ENCODE measurements around the gene CDH19. TPM values are rescaled to one million over a fixed set of nuclear protein-coding genes. Genes with fewer than 3 reads are reported as not detected.

The CDH19 gene
- total RNA-seq, 5 donors from 2014 or later (not counting 1 experiment from before 2014, with no cell fraction given), result not detected

DNA sequence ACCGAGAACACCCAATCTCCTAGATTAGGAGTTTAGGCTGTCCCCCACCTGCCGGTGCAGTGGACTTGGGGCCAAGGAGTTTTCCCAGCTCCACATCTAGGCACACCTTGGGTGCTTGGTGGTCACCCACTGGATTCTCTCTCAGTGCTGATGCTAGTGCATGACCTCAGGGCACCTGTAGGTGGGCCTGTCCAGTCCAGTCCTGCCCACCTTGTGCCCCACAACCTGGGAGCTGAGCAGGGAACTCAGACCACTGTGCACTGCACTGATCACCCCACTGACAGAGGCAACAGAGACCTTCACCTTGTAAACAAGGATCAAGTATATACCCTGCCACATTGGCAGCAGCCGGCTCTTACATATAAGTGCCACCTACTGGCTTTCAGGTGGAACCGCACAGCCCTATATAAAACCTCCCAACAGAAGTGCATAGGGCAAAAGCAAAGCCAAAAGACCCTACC is 12.7 kb upstream of the CDH19 start:
- 95% methylated on average over 2 of the region's 4 CpGs for WGBS (ENCODE audit: insufficient coverage)
- H3K36me3 Mint-ChIP-seq, result no peaks in the 10 kb centered on the region
- Histone ChIP-seq H3K27me3 (replicated peaks in 1 of 2; ENCODE audit: control insufficient read depth in 2 of 2, extremely low read depth in 1 of 2, insufficient read depth in 2 of 2, low read length in 1 of 2) (no peaks in the 10 kb centered on the region), H3K9me3 (no peaks in the 10 kb centered on the region), H3K4me3 (ENCODE audit: control insufficient read depth in 1 of 2, extremely low read depth in 1 of 2, low read length in 1 of 2) (no peak overlapping the region), H3K36me3 (ENCODE audit: control insufficient read depth in 2 of 2, extremely low read depth in 1 of 2, insufficient read depth in 1 of 2, low read length in 1 of 2) (no peaks in the 10 kb centered on the region), H3K27ac (ENCODE audit: low read length) (no peak overlapping the region), H3K4me1 (ENCODE audit: control insufficient read depth in 1 of 2, extremely low read depth in 1 of 2, insufficient read depth in 2 of 2, low read length in 2 of 2) (no peaks in the 10 kb centered on the region)
- H3K4me1 Mint-ChIP-seq, result no peaks in the 10 kb centered on the region
- CTCF ChIA-PET, result no interaction called here
- POLR2A ChIA-PET, result no interaction called here
- H3K9me3 Mint-ChIP-seq, result peaks cover 3 to 7% (median 6%) of the 10 kb centered on the region in 3 donors
- H3K27ac Mint-ChIP-seq, result no peak overlapping the region
- H3K27me3 Mint-ChIP-seq, result no peaks in the 10 kb centered on the region
- DNase-seq (no peak), ATAC-seq (replicated peaks in 1 of 4) (no peak)
- H3K4me3 Mint-ChIP-seq, result no peak overlapping the region

DNA sequence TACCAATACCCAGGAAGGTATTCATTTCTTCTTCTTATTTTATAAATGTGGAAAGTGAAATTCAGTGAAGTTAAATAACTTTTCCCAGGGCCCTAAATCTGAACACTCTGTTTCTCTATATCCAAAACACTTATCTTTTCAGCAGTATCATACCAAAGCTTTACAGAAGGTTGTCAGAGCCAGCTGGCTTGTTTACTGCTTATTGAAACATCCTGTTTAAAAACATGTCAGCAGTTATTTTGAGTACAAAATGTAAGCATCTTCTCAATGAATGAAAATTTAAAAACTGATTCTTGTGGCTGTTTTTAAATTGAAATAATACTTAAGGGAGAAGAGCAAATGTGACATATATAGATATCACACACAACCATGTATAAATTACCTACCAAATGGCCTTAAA is 11.3 kb upstream of the CDH19 start:
- H3K27me3 ChIP-seq (replicated peaks in 1 of 2; ENCODE audit: control insufficient read depth in 2 of 2, extremely low read depth in 1 of 2, insufficient read depth in 2 of 2, low read length in 1 of 2), result no peaks in the 10 kb centered on the region
- no peaks in the 10 kb centered on the region for H3K36me3 ChIP-seq (ENCODE audit: control insufficient read depth in 2 of 2, extremely low read depth in 1 of 2, insufficient read depth in 1 of 2, low read length in 1 of 2)
- Mint-ChIP-seq H3K27ac (no peak overlapping the region), H3K4me3 (no peak overlapping the region), H3K36me3 (no peaks in the 10 kb centered on the region), H3K4me1 (no peaks in the 10 kb centered on the region), H3K27me3 (no peaks in the 10 kb centered on the region), H3K9me3 (peaks cover 0 to 15% (median 4%) of the 10 kb centered on the region in 3 donors)
- ChIA-PET CTCF (no interaction called here), POLR2A (no interaction called here)
- H3K9me3 ChIP-seq, result no peaks in the 10 kb centered on the region
- H3K4me3 ChIP-seq (ENCODE audit: control insufficient read depth in 1 of 2, extremely low read depth in 1 of 2, low read length in 1 of 2), result no peak overlapping the region
- H3K4me1 ChIP-seq (ENCODE audit: control insufficient read depth in 1 of 2, extremely low read depth in 1 of 2, insufficient read depth in 2 of 2, low read length in 2 of 2), result no peaks in the 10 kb centered on the region
- ATAC-seq (replicated peaks in 1 of 4) (no peak), DNase-seq (no peak)
- no peak overlapping the region for H3K27ac ChIP-seq (ENCODE audit: low read length)

- CTCF ChIA-PET, result no interaction called here
- no peaks in the 10 kb centered on the region for H3K36me3 Mint-ChIP-seq
- no peak for DNase-seq
- ATAC-seq (replicated peaks in 1 of 4), result no peak
- no peaks in the 10 kb centered on the region for H3K27me3 ChIP-seq (replicated peaks in 1 of 2; ENCODE audit: control insufficient read depth in 2 of 2, extremely low read depth in 1 of 2, insufficient read depth in 2 of 2, low read length in 1 of 2)
- H3K27ac ChIP-seq (ENCODE audit: low read length), result no peak overlapping the region
- POLR2A ChIA-PET, result no interaction called here
- no peak overlapping the region for H3K4me3 Mint-ChIP-seq
- H3K36me3 ChIP-seq (ENCODE audit: control insufficient read depth in 2 of 2, extremely low read depth in 1 of 2, insufficient read depth in 1 of 2, low read length in 1 of 2), result no peaks in the 10 kb centered on the region
- no peaks in the 10 kb centered on the region for H3K4me1 ChIP-seq (ENCODE audit: control insufficient read depth in 1 of 2, extremely low read depth in 1 of 2, insufficient read depth in 2 of 2, low read length in 2 of 2)
- H3K4me1 Mint-ChIP-seq, result no peaks in the 10 kb centered on the region
- H3K9me3 ChIP-seq, result no peaks in the 10 kb centered on the region
- no peaks in the 10 kb centered on the region for H3K27me3 Mint-ChIP-seq
- H3K27ac Mint-ChIP-seq, result no peak overlapping the region
- peaks cover 0 to 20% (median 7%) of the 10 kb centered on the region in 3 donors for H3K9me3 Mint-ChIP-seq
- 97% methylated on average over 5 of the region's 6 CpGs for WGBS (ENCODE audit: insufficient coverage)
- no peak overlapping the region for H3K4me3 ChIP-seq (ENCODE audit: control insufficient read depth in 1 of 2, extremely low read depth in 1 of 2, low read length in 1 of 2)
Observed at GRCh38 chr18:66607632-66608031, 3.7 kb upstream of the CDH19 start.

DNA sequence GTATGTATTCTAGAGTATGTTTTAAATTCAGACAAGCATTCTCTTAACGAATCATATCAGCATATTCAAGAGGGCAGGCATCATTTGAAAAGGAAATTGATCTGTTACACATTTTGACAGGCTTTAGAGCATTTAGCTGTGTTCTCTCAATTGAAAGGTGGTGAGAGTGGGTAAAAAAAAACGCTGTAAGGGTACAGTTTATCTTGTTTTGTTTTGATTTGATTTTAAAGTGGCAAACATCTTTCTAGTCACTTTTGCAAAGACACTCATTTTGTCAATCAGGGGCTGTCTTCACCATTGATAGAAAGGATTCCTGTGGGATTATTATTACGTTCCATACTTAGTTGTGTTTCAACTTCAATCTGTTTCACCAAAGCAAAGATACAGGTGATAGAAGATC is 2.2 kb downstream of the CDH19 start:
- Mint-ChIP-seq H3K4me1 (no peaks in the 10 kb centered on the region), H3K27ac (no peak overlapping the region), H3K27me3 (no peaks in the 10 kb centered on the region), H3K4me3 (no peak overlapping the region), H3K36me3 (no peaks in the 10 kb centered on the region), H3K9me3 (peaks cover 8 to 14% (median 8%) of the 10 kb centered on the region in 3 donors)
- ATAC-seq (replicated peaks in 1 of 4) (no peak), DNase-seq (no peak)
- Histone ChIP-seq H3K27ac (ENCODE audit: low read length) (no peak overlapping the region), H3K4me3 (ENCODE audit: control insufficient read depth in 1 of 2, extremely low read depth in 1 of 2, low read length in 1 of 2) (no peak overlapping the region), H3K36me3 (ENCODE audit: control insufficient read depth in 2 of 2, extremely low read depth in 1 of 2, insufficient read depth in 1 of 2, low read length in 1 of 2) (no peaks in the 10 kb centered on the region), H3K4me1 (ENCODE audit: control insufficient read depth in 1 of 2, extremely low read depth in 1 of 2, insufficient read depth in 2 of 2, low read length in 2 of 2) (no peaks in the 10 kb centered on the region), H3K9me3 (no peaks in the 10 kb centered on the region), H3K27me3 (replicated peaks in 1 of 2; ENCODE audit: control insufficient read depth in 2 of 2, extremely low read depth in 1 of 2, insufficient read depth in 2 of 2, low read length in 1 of 2) (no peaks in the 10 kb centered on the region)
- POLR2A ChIA-PET, result no interaction called here
- no CpG with 5 or more reads among the region's 3 CpGs for WGBS (ENCODE audit: insufficient coverage)
- CTCF ChIA-PET, result no interaction called here

DNA sequence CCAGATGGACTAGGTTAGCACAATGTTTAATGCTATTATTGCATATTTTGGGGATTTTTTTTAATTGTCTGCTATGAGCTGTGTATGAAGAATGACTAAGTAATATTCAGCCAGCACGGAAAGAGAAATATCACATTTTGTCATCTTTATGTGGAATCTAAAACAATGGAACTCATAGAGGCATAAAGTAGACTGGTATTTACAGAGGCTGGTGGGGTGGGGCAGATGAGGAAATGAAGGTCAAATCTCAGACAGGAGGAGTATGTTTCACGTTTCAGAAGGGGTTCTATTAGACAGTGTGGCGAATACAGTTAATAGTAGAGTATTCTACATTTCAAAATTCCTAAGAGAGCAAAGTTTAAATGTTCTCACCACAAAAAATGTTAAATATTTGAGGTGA is 4.7 kb downstream of the CDH19 start:
- POLR2A ChIA-PET, result no interaction called here
- CTCF ChIA-PET, result no interaction called here
- WGBS (ENCODE audit: insufficient coverage), result 71% methylated on average over 1 of the region's 3 CpGs

DNA sequence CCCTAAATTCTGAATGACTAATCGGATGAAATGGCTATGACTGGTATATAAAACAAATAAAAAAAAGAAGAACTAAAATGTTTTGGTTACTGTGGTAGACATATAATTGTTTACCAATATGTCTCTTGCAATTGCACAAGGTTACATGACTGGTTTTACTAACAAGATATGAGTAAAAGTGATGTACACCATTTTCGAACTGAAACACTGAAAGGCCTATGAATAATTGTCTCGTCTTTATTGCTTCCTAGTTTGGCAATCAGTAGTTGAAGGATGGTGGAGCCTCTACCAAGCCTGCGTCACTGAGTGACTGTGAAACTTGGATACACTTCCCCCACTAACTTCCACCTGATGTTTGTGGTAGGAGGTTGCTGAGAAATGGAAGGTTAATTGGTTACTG is 16.5 kb downstream of the CDH19 start:
- no peaks in the 10 kb centered on the region for H3K36me3 Mint-ChIP-seq
- CTCF ChIA-PET, result no interaction called here

More for the DNA sequence above, 4.7 kb downstream of the CDH19 start:
- H3K27me3 ChIP-seq (replicated peaks in 1 of 2; ENCODE audit: control insufficient read depth in 2 of 2, extremely low read depth in 1 of 2, insufficient read depth in 2 of 2, low read length in 1 of 2), result no peaks in the 10 kb centered on the region
- H3K36me3 Mint-ChIP-seq, result no peaks in the 10 kb centered on the region
- H3K36me3 ChIP-seq (ENCODE audit: control insufficient read depth in 2 of 2, extremely low read depth in 1 of 2, insufficient read depth in 1 of 2, low read length in 1 of 2), result no peaks in the 10 kb centered on the region
- no peaks in the 10 kb centered on the region for H3K9me3 ChIP-seq
- no peaks in the 10 kb centered on the region for H3K4me1 ChIP-seq (ENCODE audit: control insufficient read depth in 1 of 2, extremely low read depth in 1 of 2, insufficient read depth in 2 of 2, low read length in 2 of 2)
- no peak overlapping the region for H3K4me3 ChIP-seq (ENCODE audit: control insufficient read depth in 1 of 2, extremely low read depth in 1 of 2, low read length in 1 of 2)
- no peak overlapping the region for H3K27ac Mint-ChIP-seq
- H3K4me3 Mint-ChIP-seq, result no peak overlapping the region
- H3K27ac ChIP-seq (ENCODE audit: low read length), result no peak overlapping the region
- DNase-seq (no peak), ATAC-seq (replicated peaks in 1 of 4) (no peak)
- H3K9me3 Mint-ChIP-seq, result peaks cover 18 to 25% (median 24%) of the 10 kb centered on the region in 3 donors
- H3K4me1 Mint-ChIP-seq, result no peaks in the 10 kb centered on the region
- no peaks in the 10 kb centered on the region for H3K27me3 Mint-ChIP-seq

DNA sequence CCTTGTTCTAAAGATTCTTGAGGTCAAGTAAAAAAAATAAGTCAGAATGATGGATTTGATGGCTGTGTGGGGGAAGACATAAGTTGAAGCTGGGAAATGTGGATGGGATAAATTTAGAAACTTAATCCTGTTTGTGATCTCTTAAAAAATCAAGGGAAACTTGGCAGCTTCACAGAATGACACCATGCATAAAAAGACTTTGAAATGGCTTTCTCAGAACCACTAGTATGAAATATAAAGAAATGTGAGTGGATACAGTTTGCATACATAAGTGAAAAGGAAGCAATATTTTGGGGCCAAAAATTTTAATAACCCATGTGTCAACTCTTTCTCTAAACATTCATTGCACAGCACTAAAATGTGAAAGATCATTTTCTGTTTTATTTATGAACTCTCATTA is 21.7 kb downstream of the CDH19 start:
- Histone ChIP-seq H3K36me3 (ENCODE audit: control insufficient read depth in 2 of 2, extremely low read depth in 1 of 2, insufficient read depth in 1 of 2, low read length in 1 of 2) (no peaks in the 10 kb centered on the region), H3K4me3 (ENCODE audit: control insufficient read depth in 1 of 2, extremely low read depth in 1 of 2, low read length in 1 of 2) (no peak overlapping the region), H3K27ac (ENCODE audit: low read length) (no peak overlapping the region), H3K9me3 (no peaks in the 10 kb centered on the region), H3K27me3 (replicated peaks in 1 of 2; ENCODE audit: control insufficient read depth in 2 of 2, extremely low read depth in 1 of 2, insufficient read depth in 2 of 2, low read length in 1 of 2) (no peaks in the 10 kb centered on the region), H3K4me1 (ENCODE audit: control insufficient read depth in 1 of 2, extremely low read depth in 1 of 2, insufficient read depth in 2 of 2, low read length in 2 of 2) (no peaks in the 10 kb centered on the region)
- no peak for ATAC-seq (replicated peaks in 1 of 4)
- Mint-ChIP-seq H3K27ac (no peak overlapping the region), H3K4me1 (no peaks in the 10 kb centered on the region), H3K27me3 (no peaks in the 10 kb centered on the region), H3K36me3 (no peaks in the 10 kb centered on the region), H3K9me3 (peaks cover 2 to 6% (median 4%) of the 10 kb centered on the region in 3 donors), H3K4me3 (no peak overlapping the region)
- no peak for DNase-seq
- ChIA-PET POLR2A (no interaction called here), CTCF (no interaction called here)

More for the DNA sequence above, 16.5 kb downstream of the CDH19 start:
- Mint-ChIP-seq H3K27ac (no peak overlapping the region), H3K4me3 (no peak overlapping the region), H3K9me3 (peaks cover 1 to 12% (median 6%) of the 10 kb centered on the region in 3 donors), H3K4me1 (no peaks in the 10 kb centered on the region), H3K27me3 (no peaks in the 10 kb centered on the region)
- Histone ChIP-seq H3K36me3 (ENCODE audit: control insufficient read depth in 2 of 2, extremely low read depth in 1 of 2, insufficient read depth in 1 of 2, low read length in 1 of 2) (no peaks in the 10 kb centered on the region), H3K9me3 (no peaks in the 10 kb centered on the region), H3K27me3 (replicated peaks in 1 of 2; ENCODE audit: control insufficient read depth in 2 of 2, extremely low read depth in 1 of 2, insufficient read depth in 2 of 2, low read length in 1 of 2) (no peaks in the 10 kb centered on the region), H3K4me3 (ENCODE audit: control insufficient read depth in 1 of 2, extremely low read depth in 1 of 2, low read length in 1 of 2) (no peak overlapping the region), H3K4me1 (ENCODE audit: control insufficient read depth in 1 of 2, extremely low read depth in 1 of 2, insufficient read depth in 2 of 2, low read length in 2 of 2) (no peaks in the 10 kb centered on the region), H3K27ac (ENCODE audit: low read length) (no peak overlapping the region)
- ATAC-seq (replicated peaks in 1 of 4) (no peak), DNase-seq (no peak)
- no CpG with 5 or more reads among the region's 4 CpGs for WGBS (ENCODE audit: insufficient coverage)
- POLR2A ChIA-PET, result no interaction called here

Data from T-cell (primary cell).